ENCODE results near the gene ACOXL. TPM values are rescaled to one million over a fixed set of nuclear protein-coding genes. Genes with fewer than 3 reads are reported as not detected.
A peak's percentile ranks its signal among the peaks of the same experiment; 100 is the strongest.

The ACOXL gene
- total RNA-seq, 1 donor, result under 0.01 TPM

DNA sequence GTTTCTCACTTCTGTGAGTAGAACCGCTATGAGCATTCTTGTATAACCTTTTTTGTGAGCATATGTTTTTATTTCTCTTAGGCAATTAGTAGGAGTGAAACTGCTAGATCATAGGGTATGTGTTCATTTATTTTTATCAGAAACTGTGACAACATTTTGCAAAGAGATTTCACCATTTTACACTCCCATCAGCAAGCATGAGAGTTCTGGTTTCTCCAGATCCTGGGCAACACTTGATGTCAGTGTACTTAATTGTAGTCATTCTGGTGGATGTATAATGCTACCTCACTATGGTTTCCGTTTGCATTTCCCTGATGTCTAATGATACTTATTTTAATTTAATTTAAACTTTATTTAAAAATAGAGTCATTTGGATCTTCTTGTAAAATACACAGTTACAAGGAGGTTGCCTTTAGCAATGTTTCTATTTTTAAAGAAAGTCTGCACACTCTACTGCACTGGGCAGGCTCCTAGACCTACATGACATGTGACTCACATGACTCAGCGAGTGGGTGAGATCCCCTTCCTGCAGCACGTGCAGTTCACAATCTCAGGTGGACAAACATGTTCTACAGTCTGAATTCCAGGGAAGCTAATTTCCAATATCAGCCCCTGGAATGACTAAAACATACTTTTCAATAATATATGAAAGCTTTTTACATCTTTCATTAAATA is 261.3 kb downstream of the ACOXL start:
- DNase-seq (ENCODE audit: low read depth in 2 of 3, low spot score in 2 of 3), result peak in 2 of 3 donors; percentile 23 to 26

DNA sequence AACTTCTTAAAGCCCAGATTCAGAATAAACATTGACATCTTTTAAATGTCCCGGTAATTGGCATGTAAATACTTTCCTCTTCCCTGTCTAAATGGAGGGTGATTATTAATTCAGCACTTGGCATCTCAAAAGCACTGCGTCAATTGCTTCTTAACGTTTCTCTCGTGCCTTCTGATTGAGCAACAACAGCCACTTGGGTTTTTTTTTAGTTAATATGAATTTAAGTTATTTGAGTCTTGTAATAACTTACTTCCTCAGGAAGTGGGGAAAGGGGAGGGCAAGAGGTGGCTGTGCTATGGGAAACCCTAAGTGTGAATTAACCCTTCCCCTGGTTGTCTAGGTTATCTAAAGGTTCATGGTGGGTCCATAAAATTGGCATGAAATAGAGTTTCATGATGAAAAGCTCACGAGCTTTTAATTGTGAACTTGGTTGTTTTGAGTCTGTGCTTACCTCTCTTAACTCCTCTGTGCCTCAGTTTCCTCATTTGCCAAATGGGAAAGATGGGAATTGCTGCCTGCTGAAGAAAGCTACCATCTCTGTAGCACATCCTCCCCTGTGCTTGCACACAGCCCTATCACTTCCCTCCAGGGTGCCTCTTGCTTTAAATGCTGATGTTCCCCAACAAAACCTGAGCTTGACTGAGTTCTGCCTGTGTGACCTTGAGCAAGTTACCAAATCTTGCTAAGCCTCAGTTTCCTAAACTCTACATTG is 262.0 kb downstream of the ACOXL start:
- peak in 2 of 3 donors; percentile 6 to 47 for DNase-seq (ENCODE audit: low read depth in 2 of 3, low spot score in 2 of 3)

DNA sequence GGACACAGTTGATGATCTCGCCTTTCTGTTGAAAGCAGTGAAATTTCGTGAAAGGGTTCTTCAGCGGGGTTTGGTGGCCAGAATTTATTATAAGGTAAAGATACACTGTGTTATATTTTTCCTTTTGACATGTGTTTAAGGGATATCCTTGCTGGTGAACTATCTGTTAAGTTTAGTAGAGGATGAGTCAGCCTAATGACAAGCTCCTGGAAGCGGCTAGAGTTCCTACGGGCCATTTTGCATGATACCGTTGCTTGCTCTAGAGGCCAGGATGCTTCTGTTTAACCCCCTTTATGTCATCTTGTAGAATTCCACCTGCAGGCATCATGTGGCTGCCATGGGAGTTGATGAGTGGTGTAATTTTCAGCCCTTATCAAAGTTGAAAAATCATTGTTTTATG is 263.5 kb downstream of the ACOXL start:
- no peak for DNase-seq (ENCODE audit: low read depth in 2 of 3, low spot score in 2 of 3)

DNA sequence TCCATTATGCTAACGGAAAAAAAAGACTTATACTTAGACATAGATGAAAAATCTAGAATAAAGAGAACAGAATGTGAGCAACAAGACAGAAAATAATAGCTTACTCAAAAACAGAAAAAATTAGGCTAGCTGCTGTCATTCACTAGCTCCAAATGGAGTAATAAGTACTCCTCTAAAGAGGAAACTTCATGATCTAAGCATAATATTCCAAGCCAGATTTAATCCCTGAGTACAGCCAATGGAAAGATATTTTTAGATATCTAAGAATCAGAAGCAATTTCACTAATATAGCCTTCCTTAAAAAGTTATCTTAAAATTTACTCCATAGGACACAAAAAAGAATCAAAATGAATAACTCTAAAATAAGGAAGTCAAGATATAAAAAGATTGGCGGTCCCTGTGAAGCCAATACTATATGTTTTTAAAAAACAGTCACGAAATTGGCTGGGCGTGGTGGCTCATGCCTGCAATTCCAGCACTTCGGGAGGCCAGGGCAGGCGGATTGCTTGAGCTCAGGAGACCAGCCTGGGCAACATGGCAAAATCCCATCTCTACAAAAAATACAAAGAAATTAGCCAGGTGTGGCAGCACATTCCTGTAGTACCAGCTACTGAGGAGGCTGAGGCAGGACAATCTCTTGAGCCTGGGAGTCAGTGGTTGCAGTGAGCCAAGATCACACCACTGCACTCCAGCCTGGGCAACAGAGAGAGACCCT is 265.1 kb downstream of the ACOXL start:
- no peak for DNase-seq (ENCODE audit: low read depth in 2 of 3, low spot score in 2 of 3)

DNA sequence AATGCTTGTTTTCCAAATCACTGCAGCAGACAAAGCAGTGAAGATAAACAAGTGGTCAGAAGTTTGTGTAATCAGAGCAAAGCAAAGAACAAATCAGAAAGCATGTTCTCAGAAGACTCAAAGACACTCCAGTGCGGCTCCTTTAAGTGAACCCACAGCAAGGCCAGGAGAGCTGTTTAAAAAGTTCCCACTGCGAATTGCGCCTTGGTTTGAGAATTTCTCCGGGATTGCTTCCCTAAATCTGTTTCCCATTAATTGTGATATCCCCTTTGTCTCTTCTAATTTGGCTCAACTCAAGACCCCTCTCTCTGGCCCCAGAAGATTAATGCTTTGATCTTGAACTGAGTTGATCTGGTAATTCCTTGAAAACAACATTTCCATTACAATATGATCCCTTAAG is 265.9 kb downstream of the ACOXL start:
- DNase-seq (ENCODE audit: low read depth in 2 of 3, low spot score in 2 of 3), result no peak

DNA sequence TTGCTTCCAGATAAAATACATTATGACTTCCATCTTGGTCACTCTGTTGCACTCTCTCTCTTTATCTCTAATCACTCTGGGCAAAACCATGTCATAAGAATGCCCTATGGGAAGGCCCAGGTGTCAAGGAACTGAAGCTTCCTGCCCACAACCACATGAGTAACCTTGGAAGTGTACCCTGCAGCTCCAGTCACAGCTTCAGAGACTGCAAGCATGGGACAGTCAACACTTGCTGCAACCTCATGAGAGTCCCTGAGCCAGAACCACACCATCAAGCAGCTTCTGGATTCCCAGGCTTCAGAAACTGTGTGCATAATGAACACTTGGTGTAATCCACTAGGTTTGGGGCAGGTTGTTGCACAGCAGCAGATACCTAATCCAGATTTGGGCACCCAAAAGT is 267.3 kb downstream of the ACOXL start:
- no peak for DNase-seq (ENCODE audit: low read depth in 2 of 3, low spot score in 2 of 3)

DNA sequence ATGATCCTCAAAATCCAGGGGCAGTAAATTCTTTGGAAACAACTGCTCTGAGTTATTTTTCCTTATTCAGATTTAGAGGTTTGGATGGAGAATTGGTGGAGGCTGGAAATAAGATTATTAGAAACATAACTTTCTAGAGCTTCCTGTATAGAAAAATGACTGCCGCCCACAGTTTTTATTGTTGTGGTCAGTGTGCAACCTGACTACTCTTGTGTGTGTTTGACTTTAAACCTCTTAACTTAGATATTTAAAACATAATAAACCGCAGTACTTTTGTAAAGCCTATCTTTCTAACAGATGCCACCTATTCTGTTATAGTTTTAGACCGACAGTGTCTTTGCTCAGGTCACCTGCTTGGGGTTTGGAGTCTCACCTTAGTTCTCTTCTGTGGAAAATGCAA is 272.9 kb downstream of the ACOXL start:
- no peak for DNase-seq (ENCODE audit: low read depth in 2 of 3, low spot score in 2 of 3)

DNA sequence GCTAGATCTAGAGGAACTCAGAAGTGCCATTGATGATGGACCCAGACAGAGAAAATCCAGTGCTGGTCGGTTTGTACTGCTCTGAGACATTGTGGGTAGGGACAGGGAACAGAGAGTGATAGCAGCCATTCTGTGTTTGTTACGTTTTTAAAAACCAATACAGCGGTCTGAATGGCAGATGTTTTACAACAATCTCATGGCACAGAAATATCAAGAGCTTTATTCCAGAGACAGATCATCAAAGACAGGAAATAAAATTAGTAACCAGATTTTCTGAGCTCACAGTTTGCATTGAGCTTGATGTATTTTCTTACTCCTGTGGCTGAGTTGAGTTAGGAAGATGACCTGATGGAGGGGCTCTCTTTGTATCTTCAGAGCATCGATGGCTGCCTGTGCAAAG is 273.4 kb downstream of the ACOXL start:
- no peak for DNase-seq (ENCODE audit: low read depth in 2 of 3, low spot score in 2 of 3)

DNA sequence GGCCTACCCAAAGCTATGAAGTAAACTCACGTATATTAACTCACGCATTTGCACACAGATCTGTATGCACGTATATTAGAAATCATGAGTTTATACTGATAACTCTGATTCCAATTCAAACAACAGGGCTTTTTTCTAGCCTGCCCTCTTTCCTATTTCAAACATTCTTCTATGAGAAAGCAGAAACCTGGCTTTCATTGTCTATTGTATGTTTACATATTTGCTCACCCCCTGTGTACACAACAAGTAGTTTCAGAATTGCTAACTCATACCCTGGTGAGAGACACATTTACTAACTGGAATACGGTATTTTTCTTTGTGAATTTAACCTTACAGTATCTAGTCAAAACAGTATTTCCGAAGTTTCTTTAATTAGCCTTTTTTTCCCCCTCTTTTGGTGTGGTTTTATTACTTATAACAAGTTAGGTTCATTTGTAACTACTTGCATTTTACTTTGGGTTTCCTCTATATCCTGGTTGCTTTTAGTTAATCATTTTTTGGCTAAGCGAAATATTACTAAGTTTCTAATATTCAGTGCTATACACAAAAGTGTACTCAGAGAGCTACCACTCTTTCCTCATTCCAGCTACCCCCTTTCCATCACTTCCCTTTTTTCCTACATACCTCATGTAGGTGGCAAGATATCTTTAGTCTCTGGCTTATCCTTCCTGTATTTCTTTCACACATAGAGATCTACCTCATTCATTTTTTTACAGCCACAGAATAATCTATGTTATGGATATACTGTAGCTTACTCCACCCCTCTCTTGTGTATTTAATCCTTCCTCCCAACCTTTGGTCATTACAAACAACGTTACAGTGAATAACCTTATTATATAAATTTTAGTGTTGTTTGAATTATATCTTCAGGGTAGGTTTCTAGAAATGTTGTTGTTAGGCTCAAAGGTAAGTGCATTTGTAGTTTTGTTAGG is 275.6 kb downstream of the ACOXL start:
- no peak for DNase-seq (ENCODE audit: low read depth in 2 of 3, low spot score in 2 of 3)

DNA sequence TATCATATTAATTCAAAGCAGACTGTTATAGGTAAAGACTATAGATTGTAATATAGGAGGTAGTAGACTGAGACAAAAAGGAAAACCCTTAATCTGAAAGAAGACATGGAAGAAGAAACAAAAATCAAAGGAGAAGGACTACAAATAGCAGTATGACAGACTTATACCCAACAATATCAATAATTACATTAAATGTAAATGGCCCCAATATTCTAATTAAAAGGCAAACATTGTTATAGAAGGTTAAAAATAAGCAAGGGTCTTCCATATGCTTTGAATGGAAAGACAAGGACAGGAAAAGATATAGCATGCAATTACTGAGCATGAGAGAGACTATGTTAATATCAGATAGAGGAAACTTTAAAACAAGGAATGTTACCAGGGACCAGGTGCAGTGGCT is 278.8 kb downstream of the ACOXL start:
- DNase-seq (ENCODE audit: low read depth in 2 of 3, low spot score in 2 of 3), result no peak

DNA sequence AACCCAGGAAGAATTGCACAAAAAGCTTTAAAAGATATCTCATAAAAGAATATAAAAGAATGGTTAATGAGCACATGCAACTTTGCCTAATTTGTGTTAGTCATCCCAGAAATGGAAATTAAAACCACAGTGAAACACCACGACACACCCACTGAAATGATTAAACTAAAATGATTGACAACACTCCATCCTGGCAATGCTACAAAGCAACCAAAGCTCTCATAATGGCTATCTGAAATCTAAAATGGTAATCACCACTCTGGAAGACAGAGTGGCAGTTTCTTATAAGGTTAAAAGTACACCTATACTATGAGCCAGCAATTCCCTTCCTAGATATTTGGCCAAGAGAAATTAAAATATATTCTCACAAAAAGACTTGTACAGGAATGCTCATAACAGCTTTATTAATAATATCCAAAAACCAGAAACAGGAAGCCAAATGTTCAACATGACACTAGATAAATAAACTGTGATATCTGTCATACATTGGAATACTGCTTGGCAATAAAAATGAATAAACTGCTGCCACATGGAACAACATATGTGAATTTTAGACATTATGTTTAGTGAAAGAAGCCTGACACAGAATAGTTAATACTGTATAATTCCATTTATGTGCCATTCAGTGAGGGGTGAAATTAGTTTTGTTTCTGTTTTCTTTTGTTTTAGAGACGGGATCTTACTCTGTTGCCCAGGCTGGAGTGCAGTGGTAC is 283.1 kb downstream of the ACOXL start:
- DNase-seq (ENCODE audit: low read depth in 2 of 3, low spot score in 2 of 3), result no peak

DNA sequence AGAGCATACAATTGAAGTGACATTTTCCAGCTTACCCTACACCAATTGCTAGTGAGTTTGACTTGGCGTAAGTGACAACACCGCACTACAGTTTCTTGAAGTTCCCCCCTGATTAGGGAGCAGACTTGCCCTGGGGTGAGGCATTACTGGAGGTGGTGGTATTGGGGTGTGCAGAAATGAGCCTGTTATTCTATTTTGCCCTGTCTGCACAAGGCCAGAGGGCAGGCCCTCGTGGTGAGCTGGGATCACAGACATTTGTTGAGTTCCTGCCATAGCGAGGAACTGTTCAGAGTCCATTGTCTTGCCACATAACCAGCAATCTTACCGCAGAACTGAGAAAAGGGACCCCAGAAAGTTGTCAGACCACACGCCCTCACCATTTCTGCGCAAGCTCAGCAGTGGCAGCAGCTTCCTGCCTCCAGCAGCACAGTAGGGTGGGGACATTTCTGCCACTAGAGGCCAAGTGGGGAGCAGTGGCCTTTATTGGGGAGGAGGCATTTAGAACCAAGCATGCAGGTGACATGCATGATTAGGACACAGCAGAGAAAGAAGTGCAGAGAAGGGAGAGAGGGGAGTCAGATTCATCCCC is 284.8 kb downstream of the ACOXL start:
- DNase-seq (ENCODE audit: low read depth in 2 of 3, low spot score in 2 of 3), result no peak

DNA sequence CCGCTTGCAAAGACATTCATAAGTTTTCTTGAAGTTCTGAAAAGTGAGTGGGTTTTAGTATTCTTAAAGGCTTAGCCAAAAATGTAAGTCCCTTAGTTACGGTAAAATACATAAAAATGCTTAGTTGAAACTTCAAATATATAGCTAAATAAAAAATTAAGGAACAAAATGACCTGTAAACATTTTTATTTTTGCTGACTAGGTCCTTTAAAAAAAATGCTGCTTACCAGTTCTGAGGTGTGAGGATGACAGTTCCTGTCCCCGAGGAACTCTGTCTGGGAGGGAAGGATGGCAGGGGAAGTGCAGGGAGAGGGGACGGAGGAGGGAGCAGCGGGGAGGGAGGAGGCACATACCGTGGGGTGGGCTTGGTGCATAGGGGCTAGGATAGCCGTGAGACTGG is 285.5 kb downstream of the ACOXL start:
- DNase-seq (ENCODE audit: low read depth in 2 of 3, low spot score in 2 of 3), result no peak

DNA sequence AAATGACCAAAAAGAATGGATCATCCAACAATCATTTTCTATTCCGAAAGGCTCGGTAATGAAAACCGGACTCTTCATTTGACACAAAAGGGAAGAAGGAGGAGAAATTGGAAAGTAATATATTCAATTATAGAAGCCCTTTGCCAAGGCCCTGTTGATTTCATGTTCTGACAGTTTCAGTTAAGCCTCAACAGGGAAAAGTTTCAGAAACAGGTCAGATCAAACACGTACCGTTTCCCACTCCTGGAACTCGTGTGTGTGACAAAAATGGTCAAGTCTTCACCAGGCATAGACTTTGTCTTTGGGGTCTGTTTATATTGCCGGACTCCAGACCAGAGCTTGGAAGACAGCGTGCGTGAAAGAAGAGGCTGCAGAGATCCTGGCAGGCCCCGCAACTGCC is 287.0 kb downstream of the ACOXL start:
- DNase-seq (ENCODE audit: low read depth in 2 of 3, low spot score in 2 of 3), result no peak

DNA sequence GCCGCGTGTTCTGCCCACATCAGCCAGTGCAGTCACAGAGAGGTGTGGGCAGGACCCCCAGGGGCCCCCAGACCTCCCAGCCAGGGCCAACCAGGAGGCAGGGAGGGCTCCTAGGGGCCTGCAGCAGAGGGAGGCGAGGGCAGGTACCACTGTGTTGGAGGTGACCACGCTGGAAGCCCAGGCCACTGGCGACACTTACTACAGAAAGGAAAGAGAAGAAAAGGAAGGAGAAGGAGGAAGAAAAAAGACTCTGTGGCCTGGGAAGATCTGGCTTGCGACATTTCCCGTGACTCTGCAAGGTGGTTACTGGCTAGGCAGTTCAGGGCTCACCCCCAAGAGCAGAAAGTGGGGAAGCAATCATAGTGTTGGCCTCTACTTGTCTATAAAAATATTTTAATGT is 290.3 kb downstream of the ACOXL start:
- DNase-seq (ENCODE audit: low read depth in 2 of 3, low spot score in 2 of 3), result peak in 1 of 3 donors; percentile 8

DNA sequence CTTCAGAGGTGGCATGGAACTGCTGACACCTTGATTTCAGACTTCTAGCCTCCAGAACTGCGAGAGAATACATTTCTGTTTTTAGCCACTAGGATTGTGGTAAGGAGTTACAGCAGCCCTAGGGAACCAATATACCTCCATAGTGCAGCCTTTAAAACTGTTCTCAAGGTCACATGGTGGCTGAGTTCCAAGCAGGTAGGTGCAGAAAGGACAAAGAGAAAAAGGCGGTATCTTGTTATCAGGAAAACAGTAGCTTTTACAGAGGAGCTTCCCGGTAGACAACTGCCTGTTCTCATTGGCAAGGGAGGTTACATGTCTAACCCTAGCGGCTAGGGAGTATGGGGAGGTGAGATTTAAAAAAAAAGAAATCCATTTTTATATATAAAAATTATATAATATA is 292.1 kb downstream of the ACOXL start:
- DNase-seq (ENCODE audit: low read depth in 2 of 3, low spot score in 2 of 3), result no peak

DNA sequence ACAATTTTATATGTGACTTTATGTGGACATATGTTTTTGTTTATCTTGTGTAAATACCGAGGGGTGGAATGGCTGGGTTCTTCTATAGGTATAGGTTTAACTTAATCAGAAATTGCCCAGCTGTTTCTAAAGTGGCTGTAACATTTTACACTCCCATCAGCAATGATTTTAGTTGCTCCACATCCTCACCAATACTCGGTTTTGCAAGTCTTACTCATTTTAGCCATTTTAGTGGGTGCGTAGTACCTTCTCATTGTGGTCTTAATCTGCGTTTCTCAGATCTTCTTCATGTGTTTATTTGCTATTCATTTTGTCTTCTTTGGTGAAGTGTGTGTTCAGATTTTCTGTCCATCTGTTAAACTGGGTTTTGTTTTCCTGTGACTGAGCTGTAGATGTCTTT is 292.9 kb downstream of the ACOXL start:
- DNase-seq (ENCODE audit: low read depth in 2 of 3, low spot score in 2 of 3), result no peak

DNA sequence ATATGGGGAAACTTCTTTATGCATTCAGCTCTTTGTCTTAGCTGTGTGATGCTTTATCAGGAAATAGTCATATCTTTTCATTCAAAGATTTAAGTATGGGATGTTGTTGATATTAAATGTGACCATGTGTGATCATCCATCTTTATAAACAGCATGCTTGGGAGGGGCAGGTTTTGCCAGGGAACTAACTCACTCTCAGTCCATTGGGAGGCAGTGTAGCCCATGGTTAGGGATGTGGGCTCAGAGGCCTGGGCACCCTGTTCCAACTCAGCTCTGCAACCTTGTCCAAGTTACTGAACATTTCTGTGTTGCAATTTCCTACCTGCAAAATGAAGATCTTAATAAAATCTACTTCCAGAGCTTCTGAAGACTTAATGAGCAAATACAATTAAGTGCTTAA is 296.3 kb downstream of the ACOXL start:
- DNase-seq (ENCODE audit: low read depth in 2 of 3, low spot score in 2 of 3), result no peak

DNA sequence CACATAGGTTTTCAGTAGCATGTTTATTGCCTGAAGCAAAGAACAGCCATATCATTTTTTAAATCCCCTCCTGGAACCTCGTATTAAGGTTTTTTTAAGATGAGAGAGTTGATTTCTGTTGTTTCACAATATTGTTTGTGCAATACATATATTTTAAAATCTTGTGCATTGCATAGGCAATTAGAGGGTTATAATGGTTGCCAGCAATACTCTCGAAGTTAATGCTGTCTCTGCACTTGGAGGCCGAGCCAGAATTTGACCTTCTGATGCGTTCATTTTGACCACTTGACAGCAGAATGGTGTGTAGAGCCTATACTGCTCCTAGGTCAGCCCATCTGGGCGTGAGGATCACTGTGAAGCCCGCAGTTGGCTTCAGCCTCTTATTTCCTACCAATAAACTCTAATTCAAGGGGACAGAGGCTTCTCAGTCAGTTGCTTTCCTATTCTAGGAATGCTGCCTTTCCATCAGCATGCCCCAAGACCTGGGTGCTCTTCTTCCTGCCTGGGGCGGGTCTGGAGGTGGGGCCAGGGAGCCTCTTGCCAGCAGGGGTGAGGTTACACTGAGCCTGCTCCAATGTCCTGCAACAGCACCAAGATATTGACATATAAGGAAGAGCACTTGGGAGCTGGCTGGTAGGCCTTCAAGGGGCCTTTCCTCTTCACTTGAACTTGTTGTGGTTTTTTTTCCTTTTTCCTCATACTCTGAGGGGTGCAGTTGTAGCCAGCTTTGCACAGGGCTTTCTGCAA is 297.0 kb downstream of the ACOXL start:
- DNase-seq (ENCODE audit: low read depth in 2 of 3, low spot score in 2 of 3), result no peak
